Caco-2 (cell line): ENCODE results near the gene HYKK. TPM values are rescaled to one million over a fixed set of nuclear protein-coding genes. Genes with fewer than 3 reads are reported as not detected.

Source experiments
- BruUV-seq: library from RNA; stranded (reverse); fragments of 400-500 nt; replicated peaks from 2 replicates; lab custom pipeline; 2021; lab: Mats Ljungman, UMichigan
- CTCF ChIA-PET: fragments of 300-600 bp; sonication (Branson Sonifier 250); formaldehyde crosslinking; loops from one replicate; lab custom pipeline; 2022; ENCODE audit warnings: antibody characterized with exemption; lab: Charles Lee
- POLR2A ChIA-PET: fragments of 300-600 bp; sonication (Branson Sonifier 250); formaldehyde crosslinking; loops from one replicate; lab custom pipeline; 2022; ENCODE audit warnings: antibody characterized with exemption; lab: Charles Lee
- DNase-seq, 2 experiments: peaks; one replicate each; pipeline versions ENCODE4 v3.0.0 to v3.0.0-alpha.2; 2020 to 2022
- H3K27me3 ChIP-seq: replicated peaks from 2 replicates; pipeline ENCODE4 v1.6.0; 2011; ENCODE audit warnings: low read length; ENCODE audit not compliant: control insufficient read depth, insufficient read depth
- H3K36me3 ChIP-seq: 2 replicates; pipeline ENCODE4 v1.5.1; 2011; ENCODE audit warnings: low read length; ENCODE audit not compliant: control insufficient read depth, insufficient read depth
- H3K4me1 ChIP-seq: fragments of 250-450 bp; sonication (Bioruptor Pico); 2 replicates; pipeline ENCODE4 v1.5.1; 2020; ENCODE audit warnings: mild to moderate bottlenecking
- H3K4me3 ChIP-seq: 2 replicates; pipeline ENCODE4 v1.5.1; 2011; ENCODE audit warnings: low read depth, mild to moderate bottlenecking, control low read depth, low read length
- H3K9me3 ChIP-seq: fragments of 250-450 bp; sonication (Bioruptor Pico); 2 replicates; pipeline ENCODE4 v1.5.1; 2020; ENCODE audit warnings: mild to moderate bottlenecking, moderate library complexity
- H3K27ac Mint-ChIP-seq: one replicate; pipeline ENCODE4 v1.8.0; 2022; ENCODE audit warnings: mixed read lengths; ENCODE audit not compliant: unreplicated experiment
- H3K27me3 Mint-ChIP-seq: one replicate; pipeline ENCODE4 v1.8.0; 2022; ENCODE audit warnings: mixed read lengths; ENCODE audit not compliant: insufficient read depth, unreplicated experiment
- H3K36me3 Mint-ChIP-seq: one replicate; pipeline ENCODE4 v1.8.0; 2022; ENCODE audit warnings: mild to moderate bottlenecking, mixed read lengths; ENCODE audit not compliant: insufficient read depth, unreplicated experiment
- H3K4me1 Mint-ChIP-seq: one replicate; pipeline ENCODE4 v1.8.0; 2022; ENCODE audit warnings: low read depth, mixed read lengths; ENCODE audit not compliant: unreplicated experiment
- H3K4me3 Mint-ChIP-seq: one replicate; pipeline ENCODE4 v1.8.0; 2022; ENCODE audit warnings: mild to moderate bottlenecking, moderate library complexity, mixed read lengths; ENCODE audit not compliant: unreplicated experiment
- H3K9me3 Mint-ChIP-seq: one replicate; pipeline ENCODE4 v1.8.0; 2022; ENCODE audit warnings: mixed read lengths; ENCODE audit not compliant: unreplicated experiment
- intact Hi-C: fragments of 100-400 bp; cut with micrococcal nuclease; formaldehyde crosslinking; loops from one replicate; pipeline ENCODE4 v1.10.0; 2022; ENCODE audit not compliant: unreplicated experiment
- total RNA-seq: library from RNA; stranded (reverse); gene quantifications from 2 replicates; pipeline ENCODE4 v1.2.3, GENCODE V29; 2022
- TF ChIP-seq, protein P1 (sequence below), 2 experiments: fragments of 200-600 bp in 1 of 2; IDR thresholded peaks; 1 replicate in 1 of 2; 2 replicates in 1 of 2; pipeline versions ENCODE4 v1.5.1 to v1.8.0; 2011 to 2022; ENCODE audit warnings: antibody characterized with exemption in 1 of 2, control low read depth in 1 of 2, inconsistent platforms in 1 of 2, low read depth in 1 of 2, low read length in 1 of 2, mild to moderate bottlenecking in 1 of 2, moderate library complexity in 1 of 2; ENCODE audit not compliant: insufficient read depth in 1 of 2, severe bottlenecking in 1 of 2, unreplicated experiment in 1 of 2

Gene HYKK
- total RNA-seq, 1 experiment from 2014 or later, result 6.5 TPM

DNA sequence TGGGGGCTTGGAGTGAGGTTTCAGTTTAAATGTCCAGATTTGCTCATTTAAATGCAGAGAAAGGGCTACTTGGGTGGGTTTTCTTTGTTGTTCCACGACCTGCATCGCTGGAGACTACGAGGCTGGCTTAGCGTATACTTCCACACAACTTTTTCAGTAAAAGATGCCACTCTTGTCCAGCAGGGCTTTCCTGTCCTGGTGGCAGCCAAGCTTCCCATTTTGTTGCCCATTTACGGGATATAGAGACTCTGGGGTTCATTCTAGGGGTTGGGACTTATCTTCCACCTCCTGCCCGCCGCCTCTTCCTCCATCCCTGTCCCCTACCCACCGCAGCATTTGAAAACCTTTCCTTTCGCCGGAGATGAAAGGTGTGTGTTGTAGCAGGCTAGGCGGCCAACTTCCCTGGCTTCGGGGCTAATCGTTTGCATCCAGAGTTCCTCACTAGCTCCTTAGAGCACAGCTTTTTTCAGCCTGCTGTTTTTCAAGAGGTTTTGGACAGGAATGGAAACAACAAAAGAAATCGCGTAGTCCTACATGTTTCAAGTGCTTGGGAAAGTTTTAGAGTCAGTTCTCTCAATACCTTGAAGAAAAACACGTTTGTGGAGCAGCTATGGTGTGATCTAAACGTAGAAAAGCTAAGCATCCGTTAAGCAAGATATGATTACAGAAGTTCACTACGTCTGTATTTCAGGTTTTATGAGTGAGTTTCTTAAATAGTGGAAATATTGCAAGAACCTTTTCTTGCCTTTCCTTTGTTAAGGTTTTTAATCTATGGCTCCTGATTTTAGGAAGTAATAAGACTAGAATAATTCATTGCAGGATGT, 58.8 kb downstream of the HYKK start:
- H3K36me3 Mint-ChIP-seq, result no peaks in the 10 kb centered on the region
- TF ChIP-seq, protein P1, sequence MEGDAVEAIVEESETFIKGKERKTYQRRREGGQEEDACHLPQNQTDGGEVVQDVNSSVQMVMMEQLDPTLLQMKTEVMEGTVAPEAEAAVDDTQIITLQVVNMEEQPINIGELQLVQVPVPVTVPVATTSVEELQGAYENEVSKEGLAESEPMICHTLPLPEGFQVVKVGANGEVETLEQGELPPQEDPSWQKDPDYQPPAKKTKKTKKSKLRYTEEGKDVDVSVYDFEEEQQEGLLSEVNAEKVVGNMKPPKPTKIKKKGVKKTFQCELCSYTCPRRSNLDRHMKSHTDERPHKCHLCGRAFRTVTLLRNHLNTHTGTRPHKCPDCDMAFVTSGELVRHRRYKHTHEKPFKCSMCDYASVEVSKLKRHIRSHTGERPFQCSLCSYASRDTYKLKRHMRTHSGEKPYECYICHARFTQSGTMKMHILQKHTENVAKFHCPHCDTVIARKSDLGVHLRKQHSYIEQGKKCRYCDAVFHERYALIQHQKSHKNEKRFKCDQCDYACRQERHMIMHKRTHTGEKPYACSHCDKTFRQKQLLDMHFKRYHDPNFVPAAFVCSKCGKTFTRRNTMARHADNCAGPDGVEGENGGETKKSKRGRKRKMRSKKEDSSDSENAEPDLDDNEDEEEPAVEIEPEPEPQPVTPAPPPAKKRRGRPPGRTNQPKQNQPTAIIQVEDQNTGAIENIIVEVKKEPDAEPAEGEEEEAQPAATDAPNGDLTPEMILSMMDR (IDR thresholded peaks at IDR 0.05; ENCODE audit: insufficient read depth in 1 of 2, low read depth in 1 of 2, low read length in 1 of 2, severe bottlenecking in 1 of 2, unreplicated experiment in 1 of 2), result peak in 1 of 2 experiments; percentile 18
- Histone ChIP-seq H3K27me3 (no peaks in the 10 kb centered on the region), H3K9me3 (no peaks in the 10 kb centered on the region), H3K4me1 (no peaks in the 10 kb centered on the region), H3K36me3 (no peaks in the 10 kb centered on the region), H3K4me3 (peak overlapping the region; percentile 64)
- H3K27me3 Mint-ChIP-seq, result peaks cover 2% of the 10 kb centered on the region
- H3K27ac Mint-ChIP-seq, result peak overlapping the region; percentile 80
- intact Hi-C loops, result loop anchor here (1.0 kb wide), 1 partner anchor 25 kb away; no protein-coding TSS in a partner anchor
- peaks cover 13% of the 10 kb centered on the region for H3K4me1 Mint-ChIP-seq
- DNase-seq, result peak in 1 of 2 experiments; percentile 18
- ChIA-PET POLR2A (interaction anchor here (0.6 to 1.6 kb wide), 3 partner anchors 26 to 115 kb away, joined by 4 to 12 read pairs (median 7); partner anchors contain the start of gene PSMA4), CTCF (interaction anchor here (0.6 to 1.5 kb wide), 4 partner anchors 9 to 143 kb away, joined by 3 to 5 read pairs (median 3); no protein-coding TSS in a partner anchor)
- BruUV-seq, result TSS peak; percentile 55
- no peaks in the 10 kb centered on the region for H3K9me3 Mint-ChIP-seq
- H3K4me3 Mint-ChIP-seq, result peak overlapping the region; percentile 91

DNA sequence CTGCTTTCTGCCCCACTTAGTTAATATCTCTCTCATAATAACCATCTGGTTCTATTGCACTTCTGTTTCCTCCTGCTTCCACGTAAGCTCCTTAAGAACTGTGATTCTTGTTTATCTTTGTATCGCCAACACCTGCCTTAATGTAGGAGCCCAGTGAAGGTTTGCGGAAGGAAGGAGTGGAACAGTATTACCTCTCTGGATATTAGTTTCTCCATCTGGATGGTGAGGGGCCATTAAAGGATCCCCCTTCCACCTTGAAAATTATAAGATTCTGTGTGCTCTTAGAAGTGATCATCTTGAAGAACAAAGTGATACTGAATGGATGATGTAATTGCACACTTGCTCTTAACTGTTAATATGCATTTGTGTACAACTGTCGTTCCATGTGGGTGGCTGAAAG, 60.2 kb downstream of the HYKK start:
- H3K4me3 Mint-ChIP-seq, result no peak overlapping the region
- H3K4me3 ChIP-seq, result no peak overlapping the region
- H3K36me3 Mint-ChIP-seq, result no peaks in the 10 kb centered on the region
- H3K27ac Mint-ChIP-seq, result no peak overlapping the region
- no peaks in the 10 kb centered on the region for H3K4me1 ChIP-seq
- no peak for DNase-seq
- H3K27me3 ChIP-seq, result no peaks in the 10 kb centered on the region
- BruUV-seq, result no TSS peak
- intact Hi-C loops, result no loop called here
- H3K4me1 Mint-ChIP-seq, result peaks cover 13% of the 10 kb centered on the region
- H3K9me3 Mint-ChIP-seq, result no peaks in the 10 kb centered on the region
- TF ChIP-seq, protein P1 (IDR thresholded peaks at IDR 0.05; ENCODE audit: insufficient read depth in 1 of 2, low read depth in 1 of 2, low read length in 1 of 2, severe bottlenecking in 1 of 2, unreplicated experiment in 1 of 2), result no peak
- no peaks in the 10 kb centered on the region for H3K9me3 ChIP-seq
- peaks cover under 1% of the 10 kb centered on the region for H3K27me3 Mint-ChIP-seq
- ChIA-PET CTCF (no interaction called here), POLR2A (interaction anchor here (0.6 kb wide), 1 partner anchor 67 kb away, joined by 3 read pairs; no protein-coding TSS in a partner anchor)
- H3K36me3 ChIP-seq, result no peaks in the 10 kb centered on the region

DNA sequence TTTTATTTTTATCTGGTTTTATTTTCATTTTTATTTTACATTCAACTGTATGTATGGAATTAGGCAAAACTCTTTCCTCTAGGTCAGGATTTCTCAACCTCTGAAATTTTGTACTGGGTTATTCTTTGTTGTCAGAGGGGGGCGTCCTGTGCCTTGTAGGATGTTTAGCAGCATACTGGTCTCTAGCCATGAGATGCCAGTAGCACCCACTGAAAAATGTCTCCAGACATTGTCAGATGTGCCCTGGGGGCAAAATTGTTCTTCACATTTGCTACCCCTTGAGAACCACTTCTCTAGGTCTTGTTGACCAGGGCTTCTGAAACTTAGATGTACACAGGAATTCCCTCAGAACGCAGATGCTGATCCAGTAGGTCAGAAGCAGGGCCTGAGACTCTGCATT, 63.3 kb downstream of the HYKK start:
- TF ChIP-seq, protein P1 (IDR thresholded peaks at IDR 0.05; ENCODE audit: insufficient read depth in 1 of 2, low read depth in 1 of 2, low read length in 1 of 2, severe bottlenecking in 1 of 2, unreplicated experiment in 1 of 2), result no peak
- CTCF ChIA-PET, result no interaction called here
- intact Hi-C loops, result no loop called here

More for the DNA sequence above, 63.3 kb downstream of the HYKK start:
- Histone ChIP-seq H3K36me3 (no peaks in the 10 kb centered on the region), H3K4me1 (no peaks in the 10 kb centered on the region), H3K4me3 (no peak overlapping the region), H3K9me3 (no peaks in the 10 kb centered on the region), H3K27me3 (no peaks in the 10 kb centered on the region)
- Mint-ChIP-seq H3K4me1 (peaks cover 13% of the 10 kb centered on the region), H3K27me3 (no peaks in the 10 kb centered on the region), H3K9me3 (no peaks in the 10 kb centered on the region), H3K4me3 (no peak overlapping the region), H3K27ac (no peak overlapping the region), H3K36me3 (no peaks in the 10 kb centered on the region)
- POLR2A ChIA-PET, result no interaction called here
- no peak for DNase-seq
- BruUV-seq, result no TSS peak
